GM19328 (cell line): ENCODE data around the gene STAM2.

Source experiments
- ATAC-seq: cut with Tn5 transposase; IDR thresholded peaks from one replicate; pipeline ENCODE4 v1.9.1; 2021; ENCODE audit warnings: mild to moderate bottlenecking, moderate library complexity; ENCODE audit not compliant: unreplicated experiment

The STAM2 gene

GRCh38 chr2:152075461-152076050 lies 100.0 kb downstream of the STAM2 start:
- no peak for ATAC-seq

GRCh38 chr2:152072011-152072410 lies 103.6 kb downstream of the STAM2 start:
- ATAC-seq = no peak

GRCh38 chr2:152071518-152071917 lies 104.0 kb downstream of the STAM2 start:
- no peak for ATAC-seq

- ATAC-seq = peak; percentile 92
These were observed 104.5 kb downstream of the STAM2 start for GRCh38 chr2:152071092-152071491.

GRCh38 chr2:152068226-152068625 lies 107.3 kb downstream of the STAM2 start:
- no peak for ATAC-seq

- ATAC-seq = no peak
These were observed 107.7 kb downstream of the STAM2 start for GRCh38 chr2:152067823-152068222.
